HG02981 (cell line): ENCODE results near the gene HHAT.

ENCODE experiments used
- ATAC-seq: cut with Tn5 transposase; IDR thresholded peaks from one replicate; pipeline ENCODE4 v1.9.1; 2021; ENCODE audit warnings: mild to moderate bottlenecking, moderate library complexity; ENCODE audit not compliant: unreplicated experiment

The HHAT gene

GRCh38 chr1:210477328-210477924 is 148.7 kb downstream of the HHAT start:
- ATAC-seq, result no peak

- ATAC-seq, result no peak
Observed at GRCh38 chr1:210478820-210479219, 150.1 kb downstream of the HHAT start.

GRCh38 chr1:210482491-210482890 is 153.8 kb downstream of the HHAT start:
- no peak for ATAC-seq

- ATAC-seq, result no peak
Observed at GRCh38 chr1:210482945-210483617, 154.4 kb downstream of the HHAT start.

- no peak for ATAC-seq
Observed at GRCh38 chr1:210483821-210484220, 155.1 kb downstream of the HHAT start.

- ATAC-seq, result no peak
Observed at GRCh38 chr1:210487021-210487420, 158.3 kb downstream of the HHAT start.

GRCh38 chr1:210489491-210489890 is 160.8 kb downstream of the HHAT start:
- no peak for ATAC-seq

GRCh38 chr1:210490781-210491180 is 162.1 kb downstream of the HHAT start:
- ATAC-seq, result no peak

GRCh38 chr1:210496063-210496462 is 167.4 kb downstream of the HHAT start:
- no peak for ATAC-seq

- ATAC-seq, result no peak
Observed at GRCh38 chr1:210499956-210500355, 171.3 kb downstream of the HHAT start.

- no peak for ATAC-seq
Observed at GRCh38 chr1:210500831-210501230, 172.1 kb downstream of the HHAT start.

GRCh38 chr1:210504286-210504685 is 175.6 kb downstream of the HHAT start:
- no peak for ATAC-seq

GRCh38 chr1:210505601-210506496 is 177.1 kb downstream of the HHAT start:
- no peak for ATAC-seq

GRCh38 chr1:210506689-210507088 is 178.0 kb downstream of the HHAT start:
- no peak for ATAC-seq

- ATAC-seq, result no peak
Observed at GRCh38 chr1:210516092-210516656, 187.5 kb downstream of the HHAT start.

- no peak for ATAC-seq
Observed at GRCh38 chr1:210516697-210517459, 188.2 kb downstream of the HHAT start.

- ATAC-seq, result no peak
Observed at GRCh38 chr1:210523830-210524229, 195.1 kb downstream of the HHAT start.

- no peak for ATAC-seq
Observed at GRCh38 chr1:210525716-210526454, 197.2 kb downstream of the HHAT start.

GRCh38 chr1:210527091-210527490 is 198.4 kb downstream of the HHAT start:
- ATAC-seq, result no peak
